Activated CD8-positive, alpha-beta memory T cell treated with anti-CD3 and anti-CD28 coated beads, Interleukin-2, amount 10 ng/mL, durations not matched to agents 7 days and 5 days (primary cell): Measurements from ENCODE around the gene RASAL2. TPM values are rescaled to one million over a fixed set of nuclear protein-coding genes. Genes with fewer than 3 reads are reported as not detected.

ENCODE experiments used
- ATAC-seq: fragments of 150-1000 bp; cut with Tn5 transposase; one replicate; pipeline ENCODE4 v1.10.0; 2021; ENCODE audit warnings: moderate library complexity
- CTCF ChIA-PET: fragments of 350-600 bp; sonication (Branson Sonifier 250); formaldehyde crosslinking; loops from one replicate; lab custom pipeline; 2021; ENCODE audit warnings: antibody characterized with exemption; lab: Charles Lee
- DNase-seq: peaks from one replicate; pipeline ENCODE4 v3.0.0-alpha.2; 2020
- H3K27ac Mint-ChIP-seq: one replicate; pipeline ENCODE4 v1.8.0; 2021; ENCODE audit warnings: mild to moderate bottlenecking, mixed read lengths
- H3K27me3 Mint-ChIP-seq: one replicate; pipeline ENCODE4 v1.8.0; 2021; ENCODE audit warnings: mixed read lengths
- H3K36me3 Mint-ChIP-seq: one replicate; pipeline ENCODE4 v1.8.0; 2021; ENCODE audit warnings: mild to moderate bottlenecking, mixed read lengths
- H3K4me1 Mint-ChIP-seq: one replicate; pipeline ENCODE4 v1.8.0; 2021; ENCODE audit warnings: mixed read lengths
- H3K4me3 Mint-ChIP-seq: one replicate; pipeline ENCODE4 v1.8.0; 2021; ENCODE audit warnings: mild to moderate bottlenecking, moderate library complexity, mixed read lengths
- H3K9me3 Mint-ChIP-seq: one replicate; pipeline ENCODE4 v1.8.0; 2022; ENCODE audit warnings: low read depth, mixed read lengths
- total RNA-seq, 2 experiments: library from RNA; stranded (reverse); gene quantifications; one replicate each; pipeline ENCODE4 v1.2.3, GENCODE V29; 2021

Gene RASAL2
- total RNA-seq, 2 experiments from 2014 or later, result not detected

- no peak for DNase-seq
- H3K4me3 Mint-ChIP-seq, result no peak overlapping the region
- H3K9me3 Mint-ChIP-seq, result no peaks in the 10 kb centered on the region
- H3K27ac Mint-ChIP-seq, result no peak overlapping the region
- no peak for ATAC-seq
- CTCF ChIA-PET, result no interaction called here
- peaks cover 2% of the 10 kb centered on the region for H3K4me1 Mint-ChIP-seq
- H3K27me3 Mint-ChIP-seq, result no peaks in the 10 kb centered on the region
- H3K36me3 Mint-ChIP-seq, result no peaks in the 10 kb centered on the region
Measured at GRCh38 chr1:178530037-178530402, 436.1 kb downstream of the RASAL2 start.

DNA sequence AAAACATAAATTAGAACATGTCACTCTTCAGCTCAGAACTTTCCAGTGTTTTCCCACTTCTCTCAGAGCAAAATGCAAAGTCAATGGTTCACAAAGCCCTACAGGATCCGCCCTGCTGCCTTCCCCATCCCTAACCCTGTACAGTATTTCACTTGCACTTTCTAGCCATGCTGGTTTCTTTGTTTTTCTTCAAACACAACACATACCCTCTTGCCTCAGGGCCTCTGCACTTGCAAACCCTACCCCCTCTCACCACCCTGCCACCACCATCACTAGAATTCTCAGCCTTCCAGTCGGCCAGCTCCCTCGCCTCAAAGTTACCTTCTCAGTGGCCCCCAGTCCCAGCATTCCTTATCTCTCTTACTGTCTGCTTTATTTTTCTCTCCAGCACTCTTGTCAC is 436.6 kb downstream of the RASAL2 start:
- Mint-ChIP-seq H3K4me1 (peaks cover 2% of the 10 kb centered on the region), H3K36me3 (no peaks in the 10 kb centered on the region), H3K27me3 (no peaks in the 10 kb centered on the region), H3K27ac (no peak overlapping the region), H3K9me3 (no peaks in the 10 kb centered on the region), H3K4me3 (no peak overlapping the region)
- no peak for ATAC-seq
- CTCF ChIA-PET, result interaction anchor here (1.3 kb wide), 1 partner anchor 472 kb away, joined by 4 read pairs; no protein-coding TSS in a partner anchor
- no peak for DNase-seq

DNA sequence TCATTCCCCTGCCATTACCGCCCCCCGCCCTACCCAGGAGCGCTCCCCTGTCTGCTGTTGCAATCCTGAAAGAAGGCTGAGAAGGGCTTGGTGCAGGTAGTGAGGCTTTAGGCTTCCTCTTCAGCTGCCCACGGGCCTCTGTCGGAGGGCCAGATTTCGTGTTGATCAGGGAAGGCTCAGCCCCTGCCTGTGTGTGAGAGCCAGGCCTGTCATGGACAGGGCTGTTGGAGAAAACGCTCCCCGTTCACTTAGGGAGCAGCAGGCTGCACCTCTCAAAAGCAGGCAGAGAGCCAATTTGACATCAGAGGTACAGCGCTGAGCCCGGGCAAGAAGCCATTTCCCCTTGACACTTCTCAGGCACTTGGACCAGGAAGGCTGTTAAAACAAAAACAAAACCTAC is 438.0 kb downstream of the RASAL2 start:
- Mint-ChIP-seq H3K4me1 (peaks cover 2% of the 10 kb centered on the region), H3K9me3 (no peaks in the 10 kb centered on the region), H3K36me3 (no peaks in the 10 kb centered on the region), H3K4me3 (no peak overlapping the region), H3K27ac (no peak overlapping the region), H3K27me3 (no peaks in the 10 kb centered on the region)
- ATAC-seq (peak; percentile 22), DNase-seq (no peak)
- CTCF ChIA-PET, result interaction anchor here (0.7 to 2.9 kb wide), 14 partner anchors 9 to 762 kb away, joined by 3 to 39 read pairs (median 4); partner anchors contain the start of gene SOAT1

DNA sequence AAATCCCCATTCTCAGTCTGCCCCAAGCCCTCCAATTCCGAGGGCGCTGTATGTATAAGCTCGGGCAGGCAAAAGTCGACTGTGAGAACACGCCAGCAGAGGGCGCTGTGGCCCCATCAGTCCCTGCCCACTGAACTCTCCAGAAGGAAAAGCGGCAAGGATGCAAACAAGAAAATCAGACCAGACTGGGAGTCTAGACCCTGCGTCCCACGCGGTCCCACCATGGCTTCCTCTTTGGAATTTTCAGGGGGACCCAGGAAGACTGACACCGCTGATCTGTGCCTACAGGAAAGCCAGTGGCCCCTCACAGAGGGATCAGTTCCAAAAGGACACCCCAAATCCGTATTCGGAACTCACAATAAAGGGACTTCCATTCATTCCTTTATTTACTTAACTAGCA is 438.5 kb downstream of the RASAL2 start:
- Mint-ChIP-seq H3K4me1 (peaks cover 2% of the 10 kb centered on the region), H3K9me3 (no peaks in the 10 kb centered on the region), H3K27ac (no peak overlapping the region), H3K36me3 (no peaks in the 10 kb centered on the region), H3K27me3 (no peaks in the 10 kb centered on the region), H3K4me3 (no peak overlapping the region)
- ATAC-seq (peak; percentile 94), DNase-seq (peak; percentile 76)
- CTCF ChIA-PET, result interaction anchor here (0.7 to 2.9 kb wide), 14 partner anchors 9 to 762 kb away, joined by 3 to 39 read pairs (median 4); partner anchors contain the start of gene SOAT1

DNA sequence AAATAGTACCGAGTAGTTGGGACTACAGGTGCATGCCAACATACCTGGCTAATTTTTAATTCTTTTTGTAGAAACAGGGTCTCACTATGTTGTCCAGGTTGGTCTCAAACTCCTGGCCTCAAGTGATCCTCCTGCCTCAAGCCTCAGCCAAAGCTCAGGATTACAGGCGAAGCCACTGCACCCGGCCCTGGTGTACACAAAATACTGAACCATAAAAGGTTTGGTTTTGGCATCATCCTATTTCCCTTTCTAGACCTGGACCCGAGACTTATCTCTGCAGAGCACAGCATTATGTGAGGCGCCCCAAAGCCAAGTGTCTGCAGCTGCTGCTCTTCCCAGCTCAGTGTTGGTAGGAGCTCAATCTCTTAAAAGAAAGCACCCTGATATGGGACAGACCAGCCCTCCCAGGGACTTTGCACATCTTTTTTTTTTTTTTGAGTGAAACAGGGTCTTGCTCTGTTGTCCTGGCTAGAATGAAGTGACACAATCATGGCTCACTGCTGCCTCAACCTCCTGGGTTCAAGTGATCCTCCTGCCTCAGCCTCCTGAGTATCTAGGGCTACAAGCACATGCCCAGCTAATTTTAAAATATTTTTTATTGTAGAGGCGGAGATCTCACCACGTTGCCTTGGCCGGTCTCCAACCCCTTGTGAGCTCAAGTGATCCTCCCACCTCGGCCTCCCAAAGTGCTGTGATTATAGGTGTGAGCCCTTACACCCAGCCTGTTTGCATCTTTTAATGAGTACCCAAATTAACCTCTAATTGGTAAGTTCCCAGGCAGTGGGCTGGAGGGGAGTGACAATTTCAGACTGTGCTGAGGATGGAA is 439.4 kb downstream of the RASAL2 start:
- Mint-ChIP-seq H3K4me1 (peaks cover 2% of the 10 kb centered on the region), H3K9me3 (no peaks in the 10 kb centered on the region), H3K36me3 (no peaks in the 10 kb centered on the region), H3K27ac (no peak overlapping the region), H3K27me3 (no peaks in the 10 kb centered on the region), H3K4me3 (no peak overlapping the region)
- no peak for ATAC-seq
- CTCF ChIA-PET, result interaction anchor here (0.6 to 2.9 kb wide), 9 partner anchors 10 to 761 kb away, joined by 3 to 39 read pairs (median 4); partner anchors contain the start of gene SOAT1
- no peak for DNase-seq

Other genes with a start within 250 kb of the RASAL2 start
- under 1 TPM in 1 of 2 experiments, not detected in 1; 0.42 TPM for gene SEC16B, start 124.0 kb upstream of the RASAL2 start, total RNA-seq